HepG2 (cell line): ENCODE results near the gene CCNI2. TPM values are rescaled to one million over a fixed set of nuclear protein-coding genes. Genes with fewer than 3 reads are reported as not detected.

Source experiments
- AGO2 ChIP-seq: fragments of 200-400 bp; formaldehyde crosslinking; optimal IDR thresholded peaks from 2 replicates; pipeline ENCODE3; 2017; ENCODE audit warnings: mild to moderate bottlenecking, low read depth, low read length, moderate library complexity
- AHR ChIP-seq: IDR thresholded peaks from 2 replicates; pipeline ENCODE4 v1.6.1; 2018; ENCODE audit warnings: missing genetic modification reagents, missing compliant biosample characterization
- ASH2L ChIP-seq: fragments of 300-600, 200-600 bp; sonication (generic); IDR thresholded peaks from 2 replicates; pipeline ENCODE4 v1.7.0; 2017; ENCODE audit warnings: low read depth, mild to moderate bottlenecking, moderate library complexity, mixed read lengths, low read length; ENCODE audit not compliant: insufficient read length
- BRCA1 ChIP-seq: sonication (generic); formaldehyde crosslinking; IDR thresholded peaks from 2 replicates; pipeline ENCODE4 v1.4.0; 2020; ENCODE audit warnings: missing genetic modification reagents
- CHD2 ChIP-seq: IDR thresholded peaks from 2 replicates; pipeline ENCODE4 v1.6.1; 2011; ENCODE audit warnings: low read depth, low read length, improper control_type of control experiment
- HNRNPLL ChIP-seq: fragments of 200-400 bp; formaldehyde crosslinking; IDR thresholded peaks from 2 replicates; pipeline ENCODE4 v1.6.1; 2017; ENCODE audit warnings: mild to moderate bottlenecking, low read depth, low read length; ENCODE audit not compliant: poor library complexity, severe bottlenecking
- KLF16 ChIP-seq, 2 experiments: sonication (generic) in 1 of 2; formaldehyde crosslinking in 1 of 2; IDR thresholded peaks; 2 replicates each; pipeline versions ENCODE4 v1.6.1 to v1.8.0; 2016 to 2023; ENCODE audit warnings: missing genetic modification reagents in 2 of 2, missing compliant biosample characterization in 1 of 2
- KLF6 ChIP-seq: IDR thresholded peaks from 2 replicates; pipeline ENCODE4 v1.8.0; 2016; ENCODE audit warnings: missing biosample characterization, missing genetic modification reagents
- MAZ ChIP-seq, 2 experiments: sonication (generic) in 1 of 2; formaldehyde crosslinking in 1 of 2; IDR thresholded peaks; 2 replicates each; pipeline versions ENCODE4 v1.5.0 to v1.6.1; 2012 to 2020; ENCODE audit warnings: low read depth in 2 of 2, mild to moderate bottlenecking in 2 of 2, borderline replicate concordance in 1 of 2, improper control_type of control experiment in 1 of 2, low read length in 1 of 2, missing genetic modification reagents in 1 of 2, moderate library complexity in 1 of 2
- NFIC ChIP-seq: IDR thresholded peaks from 2 replicates; pipeline ENCODE4 v1.6.1; 2012; ENCODE audit warnings: mild to moderate bottlenecking, low read length, inconsistent platforms
- POLR2AphosphoS5 ChIP-seq: IDR thresholded peaks from 2 replicates; pipeline ENCODE4 v1.6.1; 2012; ENCODE audit warnings: low read depth, low read length
- POLR2G ChIP-seq: fragments of 200-400 bp; formaldehyde crosslinking; IDR thresholded peaks from 2 replicates; pipeline ENCODE4 v1.6.1; 2018; ENCODE audit warnings: mild to moderate bottlenecking, low read depth, low read length, moderate library complexity
- ZFP41 ChIP-seq: sonication (generic); formaldehyde crosslinking; IDR thresholded peaks from 2 replicates; pipeline ENCODE4 v1.4.0; 2020; ENCODE audit warnings: mild to moderate bottlenecking, missing genetic modification reagents, borderline replicate concordance
- ZNF263 ChIP-seq: sonication (generic); formaldehyde crosslinking; IDR thresholded peaks from 2 replicates; pipeline ENCODE4 v1.4.0; 2020; ENCODE audit warnings: missing genetic modification reagents
- ZNF619 ChIP-seq: sonication (generic); formaldehyde crosslinking; IDR thresholded peaks from 2 replicates; pipeline ENCODE4 v1.4.0; 2020; ENCODE audit warnings: mild to moderate bottlenecking, missing genetic modification reagents
- ZNF660 ChIP-seq: sonication (generic); formaldehyde crosslinking; IDR thresholded peaks from 2 replicates; pipeline ENCODE4 v1.5.1; 2020; ENCODE audit warnings: mild to moderate bottlenecking, low read depth, missing genetic modification reagents, borderline replicate concordance
- ZSCAN25 ChIP-seq: sonication (generic); formaldehyde crosslinking; IDR thresholded peaks from 2 replicates; pipeline ENCODE4 v1.8.0; 2022; ENCODE audit warnings: mild to moderate bottlenecking, missing genetic modification reagents
- polyA plus RNA-seq, 8 experiments: library from polyadenylated mRNA; depleted of rRNA in 3 of 8; stranded (reverse) in 7 of 8; unstranded in 1 of 8; fragments of >200 nt; fragmentation: Illumina TruSeq in 4 of 8; extraction: Trizol in 4 of 8; gene quantifications; 2 replicates each; pipeline versions ENCODE4 v1.2.1 to v1.2.3, GENCODE V29; 2011 to 2016; ENCODE audit warnings: low read depth in 4 of 8, missing spikeins in 1 of 8, mixed read lengths in 1 of 8; ENCODE audit not compliant: insufficient read depth in 1 of 8
- total RNA-seq, 5 experiments: library from RNA; depleted of rRNA; stranded (reverse); fragments of >200 nt; fragmentation: Illumina TruSeq; extraction: Trizol; gene quantifications; 2 replicates each; pipeline ENCODE4 v1.2.3, GENCODE V29; 2016; ENCODE audit warnings: low read depth in 1 of 5
- TF ChIP-seq, protein P1 (sequence below): sonication (generic); formaldehyde crosslinking; IDR thresholded peaks from 2 replicates; pipeline ENCODE4 v1.4.0; 2020; ENCODE audit warnings: missing genetic modification reagents
- TF ChIP-seq, protein P2 (sequence below): sonication (generic); formaldehyde crosslinking; IDR thresholded peaks from 2 replicates; pipeline ENCODE4 v1.5.0; 2020; ENCODE audit warnings: missing genetic modification reagents
- TF ChIP-seq, protein P3 (sequence below): sonication (generic); formaldehyde crosslinking; IDR thresholded peaks from 2 replicates; pipeline ENCODE4 v1.4.0; 2020; ENCODE audit warnings: mild to moderate bottlenecking, missing genetic modification reagents
- TF ChIP-seq, protein P4 (sequence below): sonication (generic); formaldehyde crosslinking; conservative IDR thresholded peaks from 2 replicates; pipeline ENCODE4 v1.4.0; 2020; ENCODE audit warnings: missing genetic modification reagents

The CCNI2 gene
- total and polyA plus RNA-seq, 2 of the 13 experiments (the other 11 are each of a cell fraction or from before 2014, with no cell fraction given), result not detected

DNA sequence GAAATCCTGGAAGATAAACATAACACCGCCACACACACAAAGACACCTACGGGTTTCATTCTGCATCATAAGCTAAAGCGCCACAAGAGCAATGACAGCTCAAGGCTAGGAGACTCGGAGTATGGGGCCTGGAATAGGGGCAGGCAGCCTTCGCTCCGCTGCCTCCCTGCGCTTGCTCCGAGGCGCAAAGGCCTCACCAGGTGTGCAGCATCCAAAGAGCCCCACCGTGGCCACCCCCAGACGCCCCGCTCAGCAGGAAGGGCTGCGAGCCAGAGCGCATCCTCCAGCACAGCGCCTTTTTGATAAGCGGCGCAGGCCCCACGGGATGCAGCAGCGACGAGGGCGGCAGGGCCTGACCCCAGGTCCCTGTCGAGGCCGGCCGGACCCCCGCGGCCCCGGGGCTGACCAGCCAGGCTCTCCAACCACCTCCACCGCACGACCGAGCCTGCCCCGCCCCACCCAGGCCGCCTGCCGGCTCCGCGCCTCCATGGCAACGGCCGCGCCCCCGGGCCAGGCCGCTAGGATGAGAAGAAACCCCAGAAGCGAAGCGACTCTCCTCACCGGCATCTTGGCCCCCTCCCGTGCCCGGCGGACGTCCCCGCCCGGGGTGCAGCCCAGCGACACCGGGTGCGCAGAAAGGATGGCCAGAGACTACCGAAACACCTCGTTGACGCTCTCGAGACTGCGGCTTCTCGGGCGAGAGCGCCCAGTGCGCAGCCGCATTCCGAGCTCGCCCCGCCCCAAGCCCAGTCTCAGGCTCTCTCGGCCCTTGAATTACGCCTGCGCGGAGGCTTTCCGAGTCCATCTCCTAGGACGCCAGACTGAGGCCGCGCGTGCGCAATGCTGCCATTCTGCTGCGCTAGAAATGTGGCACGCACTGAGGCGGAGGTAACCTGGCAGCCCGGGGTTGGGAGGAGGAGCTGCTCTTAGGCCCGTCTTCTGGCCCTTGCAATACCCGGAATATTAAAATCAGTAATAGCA, 10.1 kb upstream of the CCNI2 start, which contains the start of gene KIF3A (continued):
- TF ChIP-seq, protein P1, sequence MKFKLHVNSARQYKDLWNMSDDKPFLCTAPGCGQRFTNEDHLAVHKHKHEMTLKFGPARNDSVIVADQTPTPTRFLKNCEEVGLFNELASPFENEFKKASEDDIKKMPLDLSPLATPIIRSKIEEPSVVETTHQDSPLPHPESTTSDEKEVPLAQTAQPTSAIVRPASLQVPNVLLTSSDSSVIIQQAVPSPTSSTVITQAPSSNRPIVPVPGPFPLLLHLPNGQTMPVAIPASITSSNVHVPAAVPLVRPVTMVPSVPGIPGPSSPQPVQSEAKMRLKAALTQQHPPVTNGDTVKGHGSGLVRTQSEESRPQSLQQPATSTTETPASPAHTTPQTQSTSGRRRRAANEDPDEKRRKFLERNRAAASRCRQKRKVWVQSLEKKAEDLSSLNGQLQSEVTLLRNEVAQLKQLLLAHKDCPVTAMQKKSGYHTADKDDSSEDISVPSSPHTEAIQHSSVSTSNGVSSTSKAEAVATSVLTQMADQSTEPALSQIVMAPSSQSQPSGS (CRISPR knock-in tag), result no peak
- TF ChIP-seq ZNF619 (CRISPR knock-in tag) (peak; percentile 31; the same call in 1 of the 2 replicates), KLF16 (CRISPR knock-in tag; IDR thresholded peaks at IDR 0.05) (peak in 1 of 2 experiments; percentile 53; a peak in 1 of 4 replicates), HNRNPLL (peak; percentile 67), POLR2G (peak; percentile 72), ZSCAN25 (CRISPR knock-in tag) (peak; percentile 14; the same call in 1 of the 2 replicates), CHD2 (peak; percentile 75), AHR (CRISPR knock-in tag) (no peak; the same call in 1 of the 2 replicates), NFIC (no peak), ZNF263 (no peak), ASH2L (peak; percentile 67), AGO2 (peak; percentile 21), POLR2AphosphoS5 (peak; percentile 66), BRCA1 (CRISPR knock-in tag) (peak; percentile 64; the same call in 1 of the 2 replicates), ZFP41 (no peak), KLF6 (CRISPR knock-in tag) (peak; percentile 41; the same call in 1 of the 2 replicates), ZNF660 (CRISPR knock-in tag) (no peak), MAZ (IDR thresholded peaks at IDR 0.05; ENCODE audit: borderline replicate concordance, low read depth, low read length) (no peak), MAZ (CRISPR knock-in tag; IDR thresholded peaks at IDR 0.05; ENCODE audit: low read depth) (peak; percentile 32; the same call in 1 of the 2 replicates)
- TF ChIP-seq, protein P2, sequence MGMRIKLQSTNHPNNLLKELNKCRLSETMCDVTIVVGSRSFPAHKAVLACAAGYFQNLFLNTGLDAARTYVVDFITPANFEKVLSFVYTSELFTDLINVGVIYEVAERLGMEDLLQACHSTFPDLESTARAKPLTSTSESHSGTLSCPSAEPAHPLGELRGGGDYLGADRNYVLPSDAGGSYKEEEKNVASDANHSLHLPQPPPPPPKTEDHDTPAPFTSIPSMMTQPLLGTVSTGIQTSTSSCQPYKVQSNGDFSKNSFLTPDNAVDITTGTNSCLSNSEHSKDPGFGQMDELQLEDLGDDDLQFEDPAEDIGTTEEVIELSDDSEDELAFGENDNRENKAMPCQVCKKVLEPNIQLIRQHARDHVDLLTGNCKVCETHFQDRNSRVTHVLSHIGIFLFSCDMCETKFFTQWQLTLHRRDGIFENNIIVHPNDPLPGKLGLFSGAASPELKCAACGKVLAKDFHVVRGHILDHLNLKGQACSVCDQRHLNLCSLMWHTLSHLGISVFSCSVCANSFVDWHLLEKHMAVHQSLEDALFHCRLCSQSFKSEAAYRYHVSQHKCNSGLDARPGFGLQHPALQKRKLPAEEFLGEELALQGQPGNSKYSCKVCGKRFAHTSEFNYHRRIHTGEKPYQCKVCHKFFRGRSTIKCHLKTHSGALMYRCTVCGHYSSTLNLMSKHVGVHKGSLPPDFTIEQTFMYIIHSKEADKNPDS (CRISPR knock-in tag), result no peak
- TF ChIP-seq, protein P3, sequence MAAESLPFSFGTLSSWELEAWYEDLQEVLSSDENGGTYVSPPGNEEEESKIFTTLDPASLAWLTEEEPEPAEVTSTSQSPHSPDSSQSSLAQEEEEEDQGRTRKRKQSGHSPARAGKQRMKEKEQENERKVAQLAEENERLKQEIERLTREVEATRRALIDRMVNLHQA (CRISPR knock-in tag), result no peak
- TF ChIP-seq, protein P4, sequence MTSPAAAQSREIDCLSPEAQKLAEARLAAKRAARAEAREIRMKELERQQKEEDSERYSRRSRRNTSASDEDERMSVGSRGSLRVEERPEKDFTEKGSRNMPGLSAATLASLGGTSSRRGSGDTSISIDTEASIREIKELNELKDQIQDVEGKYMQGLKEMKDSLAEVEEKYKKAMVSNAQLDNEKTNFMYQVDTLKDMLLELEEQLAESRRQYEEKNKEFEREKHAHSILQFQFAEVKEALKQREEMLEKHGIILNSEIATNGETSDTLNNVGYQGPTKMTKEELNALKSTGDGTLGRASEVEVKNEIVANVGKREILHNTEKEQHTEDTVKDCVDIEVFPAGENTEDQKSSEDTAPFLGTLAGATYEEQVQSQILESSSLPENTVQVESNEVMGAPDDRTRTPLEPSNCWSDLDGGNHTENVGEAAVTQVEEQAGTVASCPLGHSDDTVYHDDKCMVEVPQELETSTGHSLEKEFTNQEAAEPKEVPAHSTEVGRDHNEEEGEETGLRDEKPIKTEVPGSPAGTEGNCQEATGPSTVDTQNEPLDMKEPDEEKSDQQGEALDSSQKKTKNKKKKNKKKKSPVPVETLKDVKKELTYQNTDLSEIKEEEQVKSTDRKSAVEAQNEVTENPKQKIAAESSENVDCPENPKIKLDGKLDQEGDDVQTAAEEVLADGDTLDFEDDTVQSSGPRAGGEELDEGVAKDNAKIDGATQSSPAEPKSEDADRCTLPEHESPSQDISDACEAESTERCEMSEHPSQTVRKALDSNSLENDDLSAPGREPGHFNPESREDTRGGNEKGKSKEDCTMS (CRISPR knock-in tag), result no peak
